ENCODE measurements around the gene EPHA6.

EPHA6 gene

DNA sequence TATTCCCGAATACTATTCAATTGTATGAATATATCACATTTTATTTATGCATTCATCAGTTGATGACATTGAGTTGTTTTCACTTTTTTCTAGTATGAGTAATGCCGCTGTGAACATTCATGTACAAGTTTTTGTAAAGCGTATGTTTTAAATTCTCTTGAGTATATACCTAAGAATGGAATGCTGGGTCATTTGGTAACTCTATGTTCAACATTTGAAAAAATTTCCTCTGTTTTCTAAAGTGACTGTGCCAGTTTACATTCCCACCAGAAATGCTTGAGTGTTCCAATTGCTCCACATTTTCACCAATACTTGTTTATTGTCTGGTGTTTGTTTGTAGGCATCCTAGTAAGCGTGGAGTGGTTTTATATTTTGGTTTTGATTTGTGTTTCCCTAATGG, 144.5 kb downstream of the EPHA6 start:
- no peaks in the 10 kb centered on the region for H3K27me3 Mint-ChIP-seq (ENCODE audit: low read depth)
- no peaks in the 10 kb centered on the region for H3K36me3 Mint-ChIP-seq (ENCODE audit: low read depth)
- no peak overlapping the region for H3K4me3 Mint-ChIP-seq
- no peaks in the 10 kb centered on the region for H3K9me3 Mint-ChIP-seq
- TF ChIP-seq, protein P1, sequence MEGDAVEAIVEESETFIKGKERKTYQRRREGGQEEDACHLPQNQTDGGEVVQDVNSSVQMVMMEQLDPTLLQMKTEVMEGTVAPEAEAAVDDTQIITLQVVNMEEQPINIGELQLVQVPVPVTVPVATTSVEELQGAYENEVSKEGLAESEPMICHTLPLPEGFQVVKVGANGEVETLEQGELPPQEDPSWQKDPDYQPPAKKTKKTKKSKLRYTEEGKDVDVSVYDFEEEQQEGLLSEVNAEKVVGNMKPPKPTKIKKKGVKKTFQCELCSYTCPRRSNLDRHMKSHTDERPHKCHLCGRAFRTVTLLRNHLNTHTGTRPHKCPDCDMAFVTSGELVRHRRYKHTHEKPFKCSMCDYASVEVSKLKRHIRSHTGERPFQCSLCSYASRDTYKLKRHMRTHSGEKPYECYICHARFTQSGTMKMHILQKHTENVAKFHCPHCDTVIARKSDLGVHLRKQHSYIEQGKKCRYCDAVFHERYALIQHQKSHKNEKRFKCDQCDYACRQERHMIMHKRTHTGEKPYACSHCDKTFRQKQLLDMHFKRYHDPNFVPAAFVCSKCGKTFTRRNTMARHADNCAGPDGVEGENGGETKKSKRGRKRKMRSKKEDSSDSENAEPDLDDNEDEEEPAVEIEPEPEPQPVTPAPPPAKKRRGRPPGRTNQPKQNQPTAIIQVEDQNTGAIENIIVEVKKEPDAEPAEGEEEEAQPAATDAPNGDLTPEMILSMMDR (IDR thresholded peaks at IDR 0.05; ENCODE audit: unreplicated experiment in 3 of 3): no peak
- no peaks in the 10 kb centered on the region for H3K4me1 Mint-ChIP-seq
- H3K27ac Mint-ChIP-seq: no peak overlapping the region

DNA sequence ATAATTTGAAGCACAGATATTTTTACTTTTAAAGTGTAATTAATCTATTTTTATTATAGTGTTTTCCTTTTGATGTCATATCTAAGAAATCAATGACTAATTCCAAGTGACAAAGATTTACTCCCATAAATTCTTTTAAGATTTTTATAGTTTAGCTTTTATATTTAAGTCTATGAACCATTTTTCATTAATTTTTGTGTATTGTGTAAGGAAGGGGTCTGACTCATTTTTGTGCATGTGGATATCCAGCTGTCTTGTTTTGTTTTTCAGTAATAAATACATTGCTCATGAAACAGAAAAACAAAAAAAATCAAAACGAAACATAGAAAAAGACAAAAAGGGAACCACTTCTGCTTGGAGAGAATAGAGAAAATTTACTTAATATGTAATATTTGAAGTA, 145.1 kb downstream of the EPHA6 start:
- no peak overlapping the region for H3K27ac Mint-ChIP-seq
- TF ChIP-seq, protein P1 (IDR thresholded peaks at IDR 0.05; ENCODE audit: unreplicated experiment in 3 of 3): no peak
- H3K9me3 Mint-ChIP-seq: no peaks in the 10 kb centered on the region
- no peaks in the 10 kb centered on the region for H3K36me3 Mint-ChIP-seq (ENCODE audit: low read depth)
- H3K4me3 Mint-ChIP-seq: no peak overlapping the region
- no peaks in the 10 kb centered on the region for H3K4me1 Mint-ChIP-seq
- no peaks in the 10 kb centered on the region for H3K27me3 Mint-ChIP-seq (ENCODE audit: low read depth)

DNA sequence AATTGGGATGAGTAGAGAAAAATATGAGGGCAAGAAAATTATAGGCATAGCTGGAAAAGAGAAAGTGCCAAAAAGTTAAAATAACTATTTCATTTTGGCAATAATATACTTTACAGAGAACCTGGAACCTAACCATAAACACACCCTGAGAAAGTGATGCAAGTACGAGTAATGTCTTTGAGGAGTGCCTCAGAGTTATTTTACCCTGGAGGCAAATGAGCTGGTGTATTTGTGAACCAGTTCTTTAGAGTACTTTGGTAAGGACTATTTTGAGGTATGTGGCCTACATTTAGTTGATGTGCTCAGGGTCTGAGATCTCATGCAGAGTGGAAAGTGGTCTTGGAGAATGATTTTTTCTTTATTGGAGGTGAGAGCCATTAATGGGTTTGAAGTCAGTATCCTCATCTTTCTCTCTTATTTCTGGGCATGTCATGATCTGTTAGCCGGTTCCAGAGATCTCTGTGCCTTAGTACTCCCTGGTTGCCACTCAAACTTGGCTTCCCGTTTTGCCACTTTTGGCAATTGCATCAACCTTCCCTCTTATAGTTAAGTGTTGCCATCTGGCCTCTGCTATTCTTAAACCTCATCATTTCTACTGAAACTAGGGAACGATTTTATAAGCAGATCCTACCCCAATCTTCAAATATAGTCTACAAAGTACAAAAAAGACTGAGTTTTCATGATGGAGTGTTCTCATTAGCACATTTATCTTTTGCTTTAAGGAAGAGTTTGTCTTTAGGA, 145.7 kb downstream of the EPHA6 start:
- H3K27ac Mint-ChIP-seq: no peak overlapping the region

DNA sequence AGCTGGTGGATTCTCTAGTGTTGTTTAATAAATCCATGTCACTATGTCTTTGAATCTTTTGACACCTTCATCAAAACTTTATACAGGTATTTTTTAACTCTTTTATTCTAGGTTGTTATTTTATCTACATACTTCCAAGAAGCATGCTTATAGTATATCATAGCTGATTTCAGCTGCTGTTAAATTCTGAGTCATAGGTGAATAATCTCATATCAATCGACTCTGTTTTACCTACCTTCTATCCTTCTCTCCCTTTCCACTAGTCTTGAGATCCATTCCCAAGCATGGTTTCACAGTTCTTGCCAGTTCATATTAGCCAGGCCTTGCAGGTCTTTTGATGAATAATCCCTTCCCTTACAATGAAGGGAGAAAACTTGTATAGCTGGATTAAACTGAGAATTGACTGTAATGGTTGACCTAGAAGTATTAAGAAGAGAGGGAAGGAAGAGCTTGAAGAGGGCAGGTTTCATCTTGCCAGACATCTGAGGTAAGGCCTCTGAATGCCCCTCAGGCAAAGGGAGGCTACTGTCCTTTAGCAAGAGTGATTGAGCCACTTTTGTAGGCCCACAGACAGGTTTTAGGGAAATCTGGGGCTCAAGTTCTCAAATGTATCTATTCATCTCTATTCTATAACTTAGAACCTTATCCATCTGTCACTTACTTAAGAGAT, 146.4 kb downstream of the EPHA6 start:
- H3K27ac Mint-ChIP-seq: no peak overlapping the region
- no peaks in the 10 kb centered on the region for H3K9me3 Mint-ChIP-seq
- H3K4me3 Mint-ChIP-seq: no peak overlapping the region
- H3K27me3 Mint-ChIP-seq (ENCODE audit: low read depth): no peaks in the 10 kb centered on the region
- TF ChIP-seq, protein P1 (IDR thresholded peaks at IDR 0.05; ENCODE audit: unreplicated experiment in 3 of 3): no peak
- H3K4me1 Mint-ChIP-seq: no peaks in the 10 kb centered on the region
- no peaks in the 10 kb centered on the region for H3K36me3 Mint-ChIP-seq (ENCODE audit: low read depth)

More for the DNA sequence above, 145.7 kb downstream of the EPHA6 start:
- H3K36me3 Mint-ChIP-seq (ENCODE audit: low read depth): no peaks in the 10 kb centered on the region
- TF ChIP-seq, protein P1 (IDR thresholded peaks at IDR 0.05; ENCODE audit: unreplicated experiment in 3 of 3): no peak
- no peaks in the 10 kb centered on the region for H3K27me3 Mint-ChIP-seq (ENCODE audit: low read depth)
- no peak overlapping the region for H3K4me3 Mint-ChIP-seq
- no peaks in the 10 kb centered on the region for H3K4me1 Mint-ChIP-seq
- H3K9me3 Mint-ChIP-seq: no peaks in the 10 kb centered on the region

DNA sequence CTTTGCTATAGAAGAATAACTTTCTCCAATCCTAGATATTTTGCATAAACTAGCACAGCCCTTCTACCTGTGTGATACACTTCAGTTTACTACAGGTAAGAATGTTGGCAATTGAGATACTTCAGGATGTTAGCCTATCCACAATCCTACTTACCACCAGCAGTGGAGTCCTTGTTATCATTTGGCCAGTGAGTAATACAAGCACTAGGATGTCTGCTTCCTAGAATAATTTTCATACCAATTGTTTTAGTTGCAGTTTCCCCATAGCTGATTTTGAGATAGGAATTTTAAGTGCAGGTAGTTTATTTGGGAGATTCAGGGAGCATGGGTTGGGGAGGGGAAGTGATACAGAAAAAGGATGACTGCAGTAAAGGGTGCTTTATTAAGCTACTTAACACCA, 147.2 kb downstream of the EPHA6 start:
- Mint-ChIP-seq H3K27me3 (ENCODE audit: low read depth) (no peaks in the 10 kb centered on the region), H3K36me3 (ENCODE audit: low read depth) (no peaks in the 10 kb centered on the region), H3K4me3 (no peak overlapping the region), H3K27ac (no peak overlapping the region), H3K9me3 (no peaks in the 10 kb centered on the region), H3K4me1 (no peaks in the 10 kb centered on the region)
- TF ChIP-seq, protein P1 (IDR thresholded peaks at IDR 0.05; ENCODE audit: unreplicated experiment in 3 of 3): no peak
